MG63 (cell line): ENCODE results near the gene NLRP14. TPM values are rescaled to one million over a fixed set of nuclear protein-coding genes. Genes with fewer than 3 reads are reported as not detected.

Experiments used
- DNase-seq: peaks from one replicate; pipeline ENCODE4 v3.0.0-alpha.2; 2020
- H3K27me3 ChIP-seq: fragments of 250-450 bp; sonication (Bioruptor Pico); 2 replicates; pipeline ENCODE4 v1.5.1; 2020; ENCODE audit warnings: mild to moderate bottlenecking, moderate library complexity
- H3K36me3 ChIP-seq: fragments of 250-450 bp; sonication (Bioruptor Pico); 2 replicates; pipeline ENCODE4 v1.5.1; 2020; ENCODE audit warnings: mild to moderate bottlenecking, moderate library complexity
- H3K4me3 ChIP-seq: fragments of 250-450 bp; sonication (Bioruptor Pico); 2 replicates; pipeline ENCODE4 v1.5.1; 2020; ENCODE audit warnings: mild to moderate bottlenecking, moderate library complexity
- H3K9me3 ChIP-seq: fragments of 250-450 bp; sonication (Bioruptor Pico); 2 replicates; pipeline ENCODE4 v1.5.1; 2020; ENCODE audit warnings: mild to moderate bottlenecking, moderate library complexity
- total RNA-seq: library from RNA; depleted of rRNA; stranded (reverse); fragments of >200 nt; shearing (Covaris generic); gene quantifications from 2 replicates; pipeline ENCODE4 v1.2.3, GENCODE V29; 2014; ENCODE audit warnings: low replicate concordance

Gene NLRP14
- total RNA-seq, 1 experiment from 2014 or later = not detected

DNA sequence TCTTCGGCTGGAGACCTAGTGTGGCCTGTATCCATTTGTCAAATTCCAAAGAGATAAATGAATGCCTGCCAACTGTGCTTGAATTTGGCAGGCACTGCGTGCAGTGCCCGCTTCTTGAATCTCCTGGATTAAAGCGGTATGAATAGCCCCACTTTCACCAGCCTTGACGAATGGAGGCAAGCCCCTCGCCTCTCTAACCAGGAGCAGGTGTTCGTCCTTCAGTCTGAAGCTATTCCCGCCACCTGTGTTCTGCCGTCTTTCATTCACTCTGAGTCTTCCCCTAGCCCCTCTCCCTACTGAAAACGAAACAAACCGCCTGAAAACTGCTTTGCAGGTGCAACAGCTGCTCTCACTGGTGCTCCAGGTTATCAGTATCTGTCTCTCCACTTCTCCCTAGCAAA, 11.2 kb downstream of the NLRP14 start:
- Histone ChIP-seq H3K9me3 (no peaks in the 10 kb centered on the region), H3K36me3 (no peaks in the 10 kb centered on the region)
- DNase-seq = no peak

DNA sequence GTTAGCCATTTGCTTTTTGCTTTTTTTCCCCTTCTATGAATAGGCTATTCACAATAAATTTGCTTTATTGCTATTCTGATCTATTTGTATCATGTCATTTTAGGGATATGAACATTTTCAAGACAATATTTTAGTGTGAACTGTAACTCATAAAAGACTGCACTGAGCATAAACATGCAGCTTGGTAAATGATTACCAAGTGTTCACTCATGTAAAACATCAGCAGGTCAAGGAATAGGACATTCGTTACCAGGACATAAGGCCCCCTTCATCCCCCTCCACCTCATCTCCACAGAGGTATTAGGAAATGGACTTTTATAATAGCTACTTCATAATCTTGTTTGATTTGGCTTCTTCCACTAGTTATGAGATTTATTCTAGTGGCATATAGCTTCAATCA, 12.4 kb downstream of the NLRP14 start:
- DNase-seq = no peak
- H3K4me3 ChIP-seq = no peak overlapping the region
- no peaks in the 10 kb centered on the region for H3K9me3 ChIP-seq
- H3K27me3 ChIP-seq = no peaks in the 10 kb centered on the region
- no peaks in the 10 kb centered on the region for H3K36me3 ChIP-seq

More for the DNA sequence above, 11.2 kb downstream of the NLRP14 start:
- Histone ChIP-seq H3K4me3 (no peak overlapping the region), H3K27me3 (no peaks in the 10 kb centered on the region)

DNA sequence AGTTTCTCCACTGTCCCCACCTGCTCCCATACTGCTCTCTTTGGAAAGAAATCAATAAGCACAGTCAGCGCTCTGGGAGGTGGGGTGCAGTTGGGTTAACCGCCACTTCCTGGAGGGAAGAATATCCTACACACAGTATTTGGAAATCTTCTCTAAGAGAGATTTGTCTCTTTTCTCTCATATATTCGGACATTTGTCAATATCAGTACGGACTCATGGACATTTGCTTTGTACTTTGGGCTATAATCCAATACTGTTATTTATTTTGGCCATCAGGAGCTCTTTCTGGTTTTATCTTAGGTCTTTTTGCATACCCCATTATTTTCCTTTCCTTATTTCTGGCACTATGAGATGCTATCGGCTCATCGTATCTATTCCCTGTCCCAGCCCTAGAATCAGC, 13.7 kb downstream of the NLRP14 start:
- DNase-seq = no peak
- Histone ChIP-seq H3K27me3 (no peaks in the 10 kb centered on the region), H3K4me3 (no peak overlapping the region), H3K36me3 (no peaks in the 10 kb centered on the region), H3K9me3 (no peaks in the 10 kb centered on the region)

DNA sequence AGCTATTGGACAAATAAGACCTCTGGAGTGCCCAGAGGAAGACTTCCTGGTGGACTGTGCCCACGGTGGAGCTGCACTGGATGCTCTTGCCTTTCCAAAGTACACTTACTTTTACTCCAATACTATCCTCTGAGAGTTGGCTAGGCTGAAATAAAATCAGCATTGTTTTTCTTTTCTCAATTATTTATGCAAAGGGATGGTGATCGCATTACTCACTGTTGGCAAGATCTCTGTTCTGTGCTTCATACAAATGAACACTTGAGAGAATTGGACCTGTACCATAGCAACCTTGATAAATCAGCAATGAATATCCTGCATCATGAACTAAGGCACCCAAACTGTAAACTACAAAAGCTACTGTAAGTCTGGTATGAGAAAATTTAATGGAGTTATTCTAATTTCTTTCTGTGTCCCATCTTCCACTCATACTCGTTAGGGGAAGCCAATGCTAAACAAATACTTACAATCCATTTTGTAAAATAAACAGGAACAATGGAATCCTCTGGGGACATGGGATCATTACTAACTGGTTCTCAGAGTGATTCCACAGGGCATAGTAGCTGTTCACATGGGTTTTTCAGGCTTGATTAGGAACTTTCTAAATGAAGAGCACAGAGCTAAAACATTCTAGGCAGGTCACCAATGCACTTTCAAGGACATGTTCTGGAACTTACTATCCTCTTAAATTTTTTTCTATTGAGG, 26.3 kb downstream of the NLRP14 start:
- H3K36me3 ChIP-seq = no peaks in the 10 kb centered on the region
- H3K9me3 ChIP-seq = peaks cover 3% of the 10 kb centered on the region; the same call in 1 of the 2 replicates
- no peak overlapping the region for H3K4me3 ChIP-seq
- DNase-seq = peak; percentile 49
- H3K27me3 ChIP-seq = no peaks in the 10 kb centered on the region

DNA sequence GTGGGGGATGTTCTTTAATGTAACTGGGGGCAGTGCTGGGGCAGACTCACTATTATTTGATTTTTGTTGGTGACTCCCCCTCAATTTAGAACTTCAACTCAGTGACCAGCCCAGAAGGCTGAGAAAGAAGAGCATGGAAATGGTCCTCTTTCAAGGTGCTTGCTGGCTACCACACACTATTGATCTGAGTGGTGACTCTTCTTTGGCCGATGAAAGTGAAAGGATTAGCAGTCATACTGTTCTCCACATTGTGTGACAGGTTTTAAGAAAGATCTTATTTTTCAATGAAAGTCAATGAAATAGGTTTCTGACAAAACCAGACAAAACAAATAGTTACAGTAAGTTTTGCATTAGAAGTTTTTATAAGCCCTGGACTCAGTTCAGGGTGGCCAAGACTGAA, 29.9 kb downstream of the NLRP14 start:
- Histone ChIP-seq H3K4me3 (no peak overlapping the region), H3K27me3 (no peaks in the 10 kb centered on the region), H3K36me3 (no peaks in the 10 kb centered on the region), H3K9me3 (peaks cover 3% of the 10 kb centered on the region; the same call in 1 of the 2 replicates)
- DNase-seq = no peak

DNA sequence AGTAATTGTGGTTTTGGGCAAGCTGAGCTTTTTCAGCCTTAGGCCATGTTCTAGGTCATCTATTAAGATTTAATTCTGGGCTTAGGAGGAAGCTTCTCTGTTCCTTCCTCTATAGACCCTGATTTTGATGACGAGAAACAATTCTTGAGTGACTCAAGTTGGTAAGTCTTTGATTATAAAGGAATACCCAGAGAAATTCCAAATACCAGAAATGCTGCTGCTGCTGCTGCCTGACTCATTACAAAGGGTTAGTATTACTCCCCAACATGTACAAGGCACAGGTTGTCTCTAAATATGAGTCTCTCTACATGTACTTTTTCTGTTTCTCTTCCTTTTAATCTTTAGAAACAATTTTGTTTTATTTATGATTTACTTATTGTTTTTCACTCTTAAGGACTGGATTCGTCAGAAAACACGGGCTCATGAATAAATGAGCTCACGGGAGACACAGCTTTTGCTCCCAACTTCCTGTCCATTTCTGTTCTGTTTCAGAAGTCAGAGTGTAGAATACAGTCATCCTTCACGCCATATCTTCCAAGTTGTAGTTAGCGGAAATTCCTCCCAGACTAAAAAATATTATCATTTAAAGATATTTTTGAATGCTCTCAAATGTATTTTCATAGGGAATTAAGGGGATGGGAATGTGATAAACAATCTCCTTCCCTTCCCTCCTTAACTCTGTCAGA, 36.7 kb downstream of the NLRP14 start:
- no peak for DNase-seq
- Histone ChIP-seq H3K4me3 (no peak overlapping the region), H3K9me3 (no peaks in the 10 kb centered on the region), H3K36me3 (no peaks in the 10 kb centered on the region), H3K27me3 (no peaks in the 10 kb centered on the region)

DNA sequence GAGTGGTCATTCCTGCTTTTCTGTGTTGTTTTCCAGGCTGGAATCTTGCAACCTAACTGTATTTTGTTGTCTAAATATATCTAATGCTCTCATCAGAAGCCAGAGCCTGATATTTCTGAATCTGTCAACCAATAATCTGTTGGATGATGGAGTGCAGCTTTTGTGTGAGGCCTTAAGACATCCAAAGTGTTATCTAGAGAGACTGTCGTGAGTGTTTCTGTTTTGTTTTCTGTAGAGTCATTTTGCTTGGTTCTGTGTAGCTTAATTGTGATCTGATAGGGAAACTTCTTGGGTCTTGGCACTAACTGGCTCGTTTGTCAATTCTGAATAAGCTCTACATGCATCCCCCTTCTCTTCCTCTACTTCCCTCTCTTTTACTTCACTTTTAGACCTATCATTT, 37.4 kb downstream of the NLRP14 start:
- Histone ChIP-seq H3K4me3 (no peak overlapping the region), H3K36me3 (no peaks in the 10 kb centered on the region), H3K27me3 (no peaks in the 10 kb centered on the region), H3K9me3 (no peaks in the 10 kb centered on the region)
- DNase-seq = no peak

DNA sequence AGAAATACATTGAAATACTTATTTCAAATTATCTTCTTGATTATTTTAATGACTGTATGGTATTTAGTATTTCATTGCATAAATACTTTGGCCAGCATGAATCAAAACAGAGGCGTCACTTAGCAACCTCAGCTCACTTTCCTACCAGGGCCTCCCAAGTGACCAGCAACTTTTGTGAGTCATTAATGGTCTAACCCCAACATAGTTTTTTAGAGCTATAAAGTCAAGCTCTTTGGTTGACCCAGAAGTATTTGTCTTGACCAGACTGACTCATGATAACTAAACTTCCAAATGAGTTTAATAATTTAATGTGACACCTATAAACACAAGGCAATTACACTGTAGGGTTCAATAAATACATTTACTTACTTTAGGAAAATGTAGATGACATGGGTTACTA, 40.6 kb downstream of the NLRP14 start:
- Histone ChIP-seq H3K4me3 (no peak overlapping the region), H3K36me3 (no peaks in the 10 kb centered on the region), H3K9me3 (no peaks in the 10 kb centered on the region), H3K27me3 (no peaks in the 10 kb centered on the region)
- DNase-seq = peak; percentile 44

DNA sequence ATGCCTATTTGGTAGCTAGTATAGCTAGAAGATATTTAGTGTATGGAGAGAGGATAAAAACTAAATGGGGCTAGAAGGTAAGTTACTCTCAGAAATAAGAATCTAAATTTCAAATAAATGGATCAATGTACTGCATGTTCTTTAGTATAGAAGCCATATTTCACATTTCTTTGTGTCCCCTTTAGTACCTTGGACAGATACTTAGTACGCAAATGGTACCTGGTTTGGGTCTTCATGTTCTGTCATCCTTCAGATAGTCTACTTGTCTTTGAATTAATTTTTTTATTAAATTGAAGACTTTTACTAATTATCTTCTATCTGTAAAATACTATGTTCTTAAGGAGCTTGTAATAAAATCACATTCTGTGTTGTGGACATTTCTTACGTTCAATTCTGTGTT, 42.3 kb downstream of the NLRP14 start:
- no peaks in the 10 kb centered on the region for H3K27me3 ChIP-seq
- H3K4me3 ChIP-seq = no peak overlapping the region
- no peak for DNase-seq
- no peaks in the 10 kb centered on the region for H3K36me3 ChIP-seq
- no peaks in the 10 kb centered on the region for H3K9me3 ChIP-seq

DNA sequence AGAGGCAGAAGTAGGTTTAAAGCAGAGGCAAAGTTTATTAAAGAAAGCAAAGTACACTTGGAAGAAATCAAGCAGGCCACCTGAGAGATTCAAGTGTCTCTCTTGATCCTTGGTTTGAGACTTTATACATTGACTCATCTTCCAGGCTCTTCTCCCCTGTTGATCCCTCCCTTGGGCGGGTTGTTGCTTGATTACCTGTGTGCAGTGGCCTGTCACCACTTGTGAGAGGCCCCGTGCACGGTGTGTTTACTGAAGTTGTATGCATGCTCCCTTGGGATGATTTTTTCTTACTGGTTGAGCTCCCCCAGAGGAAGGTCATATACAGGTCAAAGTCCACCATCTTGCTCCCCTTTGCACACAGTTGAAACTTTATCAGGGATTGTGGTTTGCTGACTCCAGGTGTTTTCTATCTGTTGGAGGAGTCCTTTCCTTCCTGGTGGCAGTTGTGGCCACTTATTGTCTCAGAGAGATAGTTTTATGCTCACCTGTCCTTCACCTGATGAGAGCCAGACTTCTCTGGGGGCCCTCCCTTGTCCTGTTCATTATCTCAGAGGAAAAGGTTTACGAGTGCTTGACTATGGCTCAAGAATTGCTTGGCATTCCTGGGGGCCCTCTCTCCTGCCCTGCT, 52.2 kb downstream of the NLRP14 start:
- Histone ChIP-seq H3K4me3 (no peak overlapping the region), H3K27me3 (0 out of 2 replicates have a peak, but pooled peaks cover 2% of the 10 kb centered on the region), H3K9me3 (no peaks in the 10 kb centered on the region), H3K36me3 (no peaks in the 10 kb centered on the region)
- DNase-seq = no peak

DNA sequence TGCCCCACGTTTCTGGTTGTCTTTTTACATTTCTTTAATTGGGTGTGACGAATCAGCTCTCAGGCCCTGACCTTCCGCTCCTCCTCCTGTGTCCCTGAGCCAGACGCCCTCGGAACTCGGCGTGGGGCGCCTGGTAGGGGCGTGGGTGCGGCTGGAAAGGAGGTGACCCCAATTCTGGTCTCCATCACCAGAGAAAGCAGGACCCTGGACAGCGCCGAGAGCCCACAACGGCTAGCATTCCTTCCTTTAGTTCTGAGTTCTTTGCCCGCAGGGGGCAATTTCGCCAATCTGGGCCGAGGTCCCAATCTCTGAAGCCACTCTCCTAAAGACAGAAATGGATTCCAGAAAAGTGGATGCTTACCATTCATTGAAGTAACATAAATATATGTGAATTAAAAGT, 56.8 kb downstream of the NLRP14 start:
- H3K36me3 ChIP-seq = no peaks in the 10 kb centered on the region
- no peak for DNase-seq
- H3K9me3 ChIP-seq = no peaks in the 10 kb centered on the region
- H3K27me3 ChIP-seq = 0 out of 2 replicates have a peak, but pooled peaks cover 2% of the 10 kb centered on the region
- H3K4me3 ChIP-seq = no peak overlapping the region

DNA sequence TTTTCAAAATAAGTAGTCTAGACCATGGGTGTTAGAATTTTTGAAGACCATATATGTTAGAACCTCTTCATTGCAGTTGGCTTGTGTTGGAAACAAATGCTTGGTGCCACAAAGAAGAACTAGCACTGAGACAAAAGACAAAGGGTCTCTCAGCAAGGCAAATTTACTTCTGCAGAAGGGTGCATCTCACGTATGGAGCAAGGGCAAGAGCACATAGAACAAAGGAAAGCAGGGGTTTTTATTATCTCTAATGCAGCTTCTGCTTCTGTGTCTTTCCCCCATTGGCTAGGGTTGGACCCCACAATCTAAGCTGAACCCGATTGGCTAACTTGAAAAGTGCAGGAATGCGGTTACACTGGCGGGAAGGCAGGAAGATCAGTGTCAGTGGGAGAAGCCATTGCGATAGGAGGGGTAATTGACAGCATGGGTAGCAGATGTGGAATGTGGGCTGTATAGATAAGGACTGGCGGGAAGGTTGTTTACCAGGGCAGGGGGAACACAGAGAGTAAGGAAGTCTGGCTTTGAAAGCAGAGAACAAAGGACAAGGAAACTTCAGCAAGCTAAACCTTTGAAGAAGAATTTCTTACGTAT, 59.4 kb downstream of the NLRP14 start:
- H3K27me3 ChIP-seq = 0 out of 2 replicates have a peak, but pooled peaks cover 2% of the 10 kb centered on the region
- H3K9me3 ChIP-seq = no peaks in the 10 kb centered on the region
- no peak overlapping the region for H3K4me3 ChIP-seq
- no peak for DNase-seq
- no peaks in the 10 kb centered on the region for H3K36me3 ChIP-seq

DNA sequence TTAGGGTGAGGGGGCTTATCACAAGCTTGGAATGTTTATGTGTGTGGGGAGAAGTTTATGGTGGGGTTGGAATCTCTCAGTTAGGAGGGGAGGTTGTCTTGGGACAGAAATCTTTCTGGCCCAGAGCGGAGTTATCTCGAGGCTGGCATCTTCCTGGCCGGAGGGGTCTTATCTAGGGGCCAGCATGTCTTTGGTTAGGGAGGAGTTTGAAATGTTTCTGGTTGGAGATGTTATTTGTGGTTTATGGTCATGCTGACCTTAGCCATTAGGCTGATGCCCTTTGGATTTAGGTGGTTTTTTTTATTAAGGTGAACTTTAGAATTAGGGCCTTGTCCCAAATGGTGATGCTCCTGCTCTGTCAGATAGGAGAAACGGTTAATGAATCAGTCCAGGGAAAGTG, 60.6 kb downstream of the NLRP14 start:
- no peak overlapping the region for H3K4me3 ChIP-seq
- DNase-seq = no peak
- no peaks in the 10 kb centered on the region for H3K36me3 ChIP-seq
- no peaks in the 10 kb centered on the region for H3K27me3 ChIP-seq
- no peaks in the 10 kb centered on the region for H3K9me3 ChIP-seq

DNA sequence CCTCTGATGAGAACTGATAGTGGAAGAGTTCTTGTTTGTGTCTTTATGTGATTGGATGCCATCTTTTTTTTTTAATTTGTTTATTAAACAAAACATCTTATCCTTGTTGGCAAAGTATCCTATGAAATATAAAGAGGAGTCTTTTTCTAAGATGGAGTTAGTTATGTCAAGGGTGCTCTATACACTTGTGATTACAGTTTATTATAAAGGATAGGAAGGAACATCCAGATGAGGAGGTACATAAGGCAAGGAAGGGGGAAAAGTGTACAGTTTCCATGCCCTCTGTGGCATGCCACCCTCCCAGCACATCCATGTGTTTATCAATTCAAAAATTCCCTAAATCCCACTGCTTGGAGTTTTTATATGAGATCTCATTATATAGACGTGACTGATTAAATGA, 61.2 kb downstream of the NLRP14 start:
- Histone ChIP-seq H3K36me3 (no peaks in the 10 kb centered on the region), H3K27me3 (no peaks in the 10 kb centered on the region), H3K4me3 (no peak overlapping the region), H3K9me3 (no peaks in the 10 kb centered on the region)
- no peak for DNase-seq

DNA sequence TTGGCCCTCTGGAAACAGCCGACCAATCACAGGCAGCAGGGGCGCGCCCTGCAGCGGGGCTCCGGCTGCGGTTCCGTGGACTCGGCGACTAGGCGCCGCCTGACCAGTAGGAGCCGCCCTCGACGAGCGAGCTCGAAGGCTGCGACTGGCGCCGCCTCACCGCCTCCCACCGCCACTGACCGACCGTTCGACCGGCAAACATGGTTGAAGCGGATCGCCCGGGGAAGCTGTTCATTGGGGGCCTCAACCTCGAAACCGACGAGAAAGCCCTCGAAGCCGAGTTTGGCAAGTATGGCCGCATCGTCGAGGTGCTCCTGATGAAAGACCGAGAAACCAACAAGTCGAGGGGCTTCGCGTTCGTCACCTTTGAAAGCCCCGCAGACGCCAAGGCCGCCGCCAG, 68.6 kb downstream of the NLRP14 start, which contains the start of gene RBMXL2:
Gene RBMXL2 (plus strand): TSS at position 78 of the 400 bp plus-strand sequence. CDS start 123 bp downstream, at position 201.
- Histone ChIP-seq H3K27me3 (0 out of 2 replicates have a peak, but pooled peaks cover 3% of the 10 kb centered on the region), H3K4me3 (no peak within 1 kb of the TSS), H3K36me3 (no peaks in the 10 kb centered on the region), H3K9me3 (no peaks in the 10 kb centered on the region)
- no peak for DNase-seq

DNA sequence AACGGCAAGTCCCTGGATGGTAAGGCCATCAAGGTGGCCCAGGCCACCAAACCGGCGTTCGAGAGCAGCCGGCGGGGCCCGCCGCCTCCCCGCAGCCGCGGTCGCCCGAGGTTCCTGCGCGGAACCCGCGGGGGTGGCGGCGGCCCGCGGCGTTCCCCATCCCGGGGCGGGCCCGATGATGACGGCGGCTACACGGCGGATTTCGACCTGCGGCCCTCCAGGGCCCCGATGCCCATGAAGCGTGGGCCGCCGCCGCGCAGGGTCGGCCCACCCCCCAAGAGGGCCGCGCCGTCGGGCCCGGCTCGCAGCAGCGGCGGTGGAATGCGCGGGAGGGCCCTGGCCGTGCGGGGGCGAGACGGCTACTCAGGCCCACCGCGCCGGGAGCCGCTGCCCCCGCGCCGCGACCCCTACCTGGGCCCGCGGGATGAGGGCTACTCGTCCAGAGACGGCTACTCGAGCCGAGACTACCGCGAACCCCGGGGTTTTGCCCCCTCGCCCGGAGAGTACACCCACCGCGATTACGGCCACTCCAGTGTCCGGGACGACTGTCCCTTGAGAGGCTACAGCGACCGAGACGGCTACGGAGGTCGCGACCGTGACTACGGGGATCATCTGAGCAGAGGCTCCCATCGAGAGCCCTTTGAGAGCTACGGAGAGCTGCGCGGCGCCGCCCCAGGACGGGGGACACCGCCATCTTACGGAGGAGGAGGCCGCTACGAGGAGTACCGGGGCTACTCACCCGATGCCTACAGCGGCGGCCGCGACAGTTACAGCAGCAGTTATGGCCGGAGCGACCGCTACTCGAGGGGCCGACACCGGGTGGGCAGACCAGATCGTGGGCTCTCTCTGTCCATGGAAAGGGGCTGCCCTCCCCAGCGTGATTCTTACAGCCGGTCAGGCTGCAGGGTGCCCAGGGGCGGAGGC, 69.3 kb downstream of the NLRP14 start:
- DNase-seq = no peak
- Histone ChIP-seq H3K36me3 (no peaks in the 10 kb centered on the region), H3K27me3 (0 out of 2 replicates have a peak, but pooled peaks cover 3% of the 10 kb centered on the region), H3K4me3 (no peak overlapping the region), H3K9me3 (no peaks in the 10 kb centered on the region)
